ENCODE data around the gene STX5. TPM values are rescaled to one million over a fixed set of nuclear protein-coding genes. Genes with fewer than 3 reads are reported as not detected.
A peak's percentile ranks its signal among the peaks of the same experiment; 100 is the strongest.

Gene STX5
- total and polyA plus RNA-seq, 9 of the 15 experiments (the other 6 are each of a cell fraction or from before 2014, with no cell fraction given) = 2.8 to 28.6 (median 23.7) TPM

DNA sequence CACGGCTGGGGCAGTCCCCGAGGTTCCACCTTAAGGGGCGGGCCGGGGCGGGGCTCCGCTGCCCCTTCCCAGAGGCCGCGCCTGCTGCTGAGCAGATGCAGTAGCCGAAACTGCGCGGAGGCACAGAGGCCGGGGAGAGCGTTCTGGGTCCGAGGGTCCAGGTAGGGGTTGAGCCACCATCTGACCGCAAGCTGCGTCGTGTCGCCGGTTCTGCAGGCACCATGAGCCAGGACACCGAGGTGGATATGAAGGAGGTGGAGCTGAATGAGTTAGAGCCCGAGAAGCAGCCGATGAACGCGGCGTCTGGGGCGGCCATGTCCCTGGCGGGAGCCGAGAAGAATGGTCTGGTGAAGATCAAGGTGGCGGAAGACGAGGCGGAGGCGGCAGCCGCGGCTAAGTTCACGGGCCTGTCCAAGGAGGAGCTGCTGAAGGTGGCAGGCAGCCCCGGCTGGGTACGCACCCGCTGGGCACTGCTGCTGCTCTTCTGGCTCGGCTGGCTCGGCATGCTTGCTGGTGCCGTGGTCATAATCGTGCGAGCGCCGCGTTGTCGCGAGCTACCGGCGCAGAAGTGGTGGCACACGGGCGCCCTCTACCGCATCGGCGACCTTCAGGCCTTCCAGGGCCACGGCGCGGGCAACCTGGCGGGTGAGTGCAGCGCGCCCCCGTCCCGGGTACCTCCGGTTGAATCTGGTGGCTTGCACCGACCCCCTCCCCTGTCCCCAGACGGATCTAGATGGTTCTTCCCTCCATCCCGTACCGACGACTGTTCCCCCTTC, 49.1 kb upstream of the STX5 start, which contains the start of gene SLC3A2 (continued):
- TF ChIP-seq, protein P1, sequence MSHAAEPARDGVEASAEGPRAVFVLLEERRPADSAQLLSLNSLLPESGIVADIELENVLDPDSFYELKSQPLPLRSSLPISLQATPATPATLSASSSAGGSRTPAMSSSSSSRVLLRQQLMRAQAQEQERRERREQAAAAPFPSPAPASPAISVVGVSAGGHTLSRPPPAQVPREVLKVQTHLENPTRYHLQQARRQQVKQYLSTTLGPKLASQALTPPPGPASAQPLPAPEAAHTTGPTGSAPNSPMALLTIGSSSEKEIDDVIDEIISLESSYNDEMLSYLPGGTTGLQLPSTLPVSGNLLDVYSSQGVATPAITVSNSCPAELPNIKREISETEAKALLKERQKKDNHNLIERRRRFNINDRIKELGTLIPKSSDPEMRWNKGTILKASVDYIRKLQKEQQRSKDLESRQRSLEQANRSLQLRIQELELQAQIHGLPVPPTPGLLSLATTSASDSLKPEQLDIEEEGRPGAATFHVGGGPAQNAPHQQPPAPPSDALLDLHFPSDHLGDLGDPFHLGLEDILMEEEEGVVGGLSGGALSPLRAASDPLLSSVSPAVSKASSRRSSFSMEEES (CRISPR knock-in tag; IDR thresholded peaks at IDR 0.05) = no peak
- TF ChIP-seq CHD2 (IDR thresholded peaks at IDR 0.05; ENCODE audit: low read depth, low read length) (peak; percentile 67), ZNF76 (CRISPR knock-in tag; IDR thresholded peaks at IDR 0.05; ENCODE audit: borderline replicate concordance) (peak; percentile 88; the same call in 1 of the 2 replicates), KAT8 (IDR thresholded peaks at IDR 0.05; ENCODE audit: low read depth) (no peak), POLR2AphosphoS2 (IDR thresholded peaks at IDR 0.05; ENCODE audit: low read length) (peak; percentile 98), ZC3H8 (IDR thresholded peaks at IDR 0.05) (peak; percentile 36; the same call in 1 of the 2 replicates), SNRNP70 (optimal IDR thresholded peaks at IDR 0.05; ENCODE audit: low read depth, low read length) (no peak), MED1 (CRISPR knock-in tag; IDR thresholded peaks at IDR 0.05; ENCODE audit: borderline replicate concordance) (0 out of 2 replicates have a peak, but pooled peaks have one; percentile 24), NELFE (IDR thresholded peaks at IDR 0.05; ENCODE audit: insufficient read depth, insufficient read length) (no peak)
- TF ChIP-seq, protein P2, sequence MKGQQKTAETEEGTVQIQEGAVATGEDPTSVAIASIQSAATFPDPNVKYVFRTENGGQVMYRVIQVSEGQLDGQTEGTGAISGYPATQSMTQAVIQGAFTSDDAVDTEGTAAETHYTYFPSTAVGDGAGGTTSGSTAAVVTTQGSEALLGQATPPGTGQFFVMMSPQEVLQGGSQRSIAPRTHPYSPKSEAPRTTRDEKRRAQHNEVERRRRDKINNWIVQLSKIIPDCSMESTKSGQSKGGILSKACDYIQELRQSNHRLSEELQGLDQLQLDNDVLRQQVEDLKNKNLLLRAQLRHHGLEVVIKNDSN (CRISPR knock-in tag; IDR thresholded peaks at IDR 0.05) = peak; percentile 14; the same call in 1 of the 2 replicates
- TF ChIP-seq, protein P3, sequence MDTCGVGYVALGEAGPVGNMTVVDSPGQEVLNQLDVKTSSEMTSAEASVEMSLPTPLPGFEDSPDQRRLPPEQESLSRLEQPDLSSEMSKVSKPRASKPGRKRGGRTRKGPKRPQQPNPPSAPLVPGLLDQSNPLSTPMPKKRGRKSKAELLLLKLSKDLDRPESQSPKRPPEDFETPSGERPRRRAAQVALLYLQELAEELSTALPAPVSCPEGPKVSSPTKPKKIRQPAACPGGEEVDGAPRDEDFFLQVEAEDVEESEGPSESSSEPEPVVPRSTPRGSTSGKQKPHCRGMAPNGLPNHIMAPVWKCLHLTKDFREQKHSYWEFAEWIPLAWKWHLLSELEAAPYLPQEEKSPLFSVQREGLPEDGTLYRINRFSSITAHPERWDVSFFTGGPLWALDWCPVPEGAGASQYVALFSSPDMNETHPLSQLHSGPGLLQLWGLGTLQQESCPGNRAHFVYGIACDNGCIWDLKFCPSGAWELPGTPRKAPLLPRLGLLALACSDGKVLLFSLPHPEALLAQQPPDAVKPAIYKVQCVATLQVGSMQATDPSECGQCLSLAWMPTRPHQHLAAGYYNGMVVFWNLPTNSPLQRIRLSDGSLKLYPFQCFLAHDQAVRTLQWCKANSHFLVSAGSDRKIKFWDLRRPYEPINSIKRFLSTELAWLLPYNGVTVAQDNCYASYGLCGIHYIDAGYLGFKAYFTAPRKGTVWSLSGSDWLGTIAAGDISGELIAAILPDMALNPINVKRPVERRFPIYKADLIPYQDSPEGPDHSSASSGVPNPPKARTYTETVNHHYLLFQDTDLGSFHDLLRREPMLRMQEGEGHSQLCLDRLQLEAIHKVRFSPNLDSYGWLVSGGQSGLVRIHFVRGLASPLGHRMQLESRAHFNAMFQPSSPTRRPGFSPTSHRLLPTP (IDR thresholded peaks at IDR 0.05; ENCODE audit: borderline replicate concordance, extremely low read depth, insufficient read length) = no peak
- TF ChIP-seq, protein P4, sequence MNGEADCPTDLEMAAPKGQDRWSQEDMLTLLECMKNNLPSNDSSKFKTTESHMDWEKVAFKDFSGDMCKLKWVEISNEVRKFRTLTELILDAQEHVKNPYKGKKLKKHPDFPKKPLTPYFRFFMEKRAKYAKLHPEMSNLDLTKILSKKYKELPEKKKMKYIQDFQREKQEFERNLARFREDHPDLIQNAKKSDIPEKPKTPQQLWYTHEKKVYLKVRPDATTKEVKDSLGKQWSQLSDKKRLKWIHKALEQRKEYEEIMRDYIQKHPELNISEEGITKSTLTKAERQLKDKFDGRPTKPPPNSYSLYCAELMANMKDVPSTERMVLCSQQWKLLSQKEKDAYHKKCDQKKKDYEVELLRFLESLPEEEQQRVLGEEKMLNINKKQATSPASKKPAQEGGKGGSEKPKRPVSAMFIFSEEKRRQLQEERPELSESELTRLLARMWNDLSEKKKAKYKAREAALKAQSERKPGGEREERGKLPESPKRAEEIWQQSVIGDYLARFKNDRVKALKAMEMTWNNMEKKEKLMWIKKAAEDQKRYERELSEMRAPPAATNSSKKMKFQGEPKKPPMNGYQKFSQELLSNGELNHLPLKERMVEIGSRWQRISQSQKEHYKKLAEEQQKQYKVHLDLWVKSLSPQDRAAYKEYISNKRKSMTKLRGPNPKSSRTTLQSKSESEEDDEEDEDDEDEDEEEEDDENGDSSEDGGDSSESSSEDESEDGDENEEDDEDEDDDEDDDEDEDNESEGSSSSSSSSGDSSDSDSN (IDR thresholded peaks at IDR 0.05; ENCODE audit: borderline replicate concordance in 1 of 2, low read depth in 2 of 2, low read length in 2 of 2) = peak; percentile 16 to 70; a peak in 2 of 4 replicates
- TF ChIP-seq, protein P5, sequence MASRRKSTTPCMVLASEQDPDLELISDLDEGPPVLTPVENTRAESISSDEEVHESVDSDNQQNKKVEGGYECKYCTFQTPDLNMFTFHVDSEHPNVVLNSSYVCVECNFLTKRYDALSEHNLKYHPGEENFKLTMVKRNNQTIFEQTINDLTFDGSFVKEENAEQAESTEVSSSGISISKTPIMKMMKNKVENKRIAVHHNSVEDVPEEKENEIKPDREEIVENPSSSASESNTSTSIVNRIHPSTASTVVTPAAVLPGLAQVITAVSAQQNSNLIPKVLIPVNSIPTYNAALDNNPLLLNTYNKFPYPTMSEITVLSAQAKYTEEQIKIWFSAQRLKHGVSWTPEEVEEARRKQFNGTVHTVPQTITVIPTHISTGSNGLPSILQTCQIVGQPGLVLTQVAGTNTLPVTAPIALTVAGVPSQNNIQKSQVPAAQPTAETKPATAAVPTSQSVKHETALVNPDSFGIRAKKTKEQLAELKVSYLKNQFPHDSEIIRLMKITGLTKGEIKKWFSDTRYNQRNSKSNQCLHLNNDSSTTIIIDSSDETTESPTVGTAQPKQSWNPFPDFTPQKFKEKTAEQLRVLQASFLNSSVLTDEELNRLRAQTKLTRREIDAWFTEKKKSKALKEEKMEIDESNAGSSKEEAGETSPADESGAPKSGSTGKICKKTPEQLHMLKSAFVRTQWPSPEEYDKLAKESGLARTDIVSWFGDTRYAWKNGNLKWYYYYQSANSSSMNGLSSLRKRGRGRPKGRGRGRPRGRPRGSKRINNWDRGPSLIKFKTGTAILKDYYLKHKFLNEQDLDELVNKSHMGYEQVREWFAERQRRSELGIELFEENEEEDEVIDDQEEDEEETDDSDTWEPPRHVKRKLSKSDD (conservative IDR thresholded peaks at IDR 0.05; ENCODE audit: low read length) = 0 out of 2 replicates have a peak, but pooled peaks have one; percentile 39
- TF ChIP-seq, protein P6, sequence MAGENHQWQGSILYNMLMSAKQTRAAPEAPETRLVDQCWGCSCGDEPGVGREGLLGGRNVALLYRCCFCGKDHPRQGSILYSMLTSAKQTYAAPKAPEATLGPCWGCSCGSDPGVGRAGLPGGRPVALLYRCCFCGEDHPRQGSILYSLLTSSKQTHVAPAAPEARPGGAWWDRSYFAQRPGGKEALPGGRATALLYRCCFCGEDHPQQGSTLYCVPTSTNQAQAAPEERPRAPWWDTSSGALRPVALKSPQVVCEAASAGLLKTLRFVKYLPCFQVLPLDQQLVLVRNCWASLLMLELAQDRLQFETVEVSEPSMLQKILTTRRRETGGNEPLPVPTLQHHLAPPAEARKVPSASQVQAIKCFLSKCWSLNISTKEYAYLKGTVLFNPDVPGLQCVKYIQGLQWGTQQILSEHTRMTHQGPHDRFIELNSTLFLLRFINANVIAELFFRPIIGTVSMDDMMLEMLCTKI (IDR thresholded peaks at IDR 0.05; ENCODE audit: partially characterized antibody) = no peak

Data from K562 (cell line).